ENCODE results near the gene PKIG.

PKIG gene

DNA sequence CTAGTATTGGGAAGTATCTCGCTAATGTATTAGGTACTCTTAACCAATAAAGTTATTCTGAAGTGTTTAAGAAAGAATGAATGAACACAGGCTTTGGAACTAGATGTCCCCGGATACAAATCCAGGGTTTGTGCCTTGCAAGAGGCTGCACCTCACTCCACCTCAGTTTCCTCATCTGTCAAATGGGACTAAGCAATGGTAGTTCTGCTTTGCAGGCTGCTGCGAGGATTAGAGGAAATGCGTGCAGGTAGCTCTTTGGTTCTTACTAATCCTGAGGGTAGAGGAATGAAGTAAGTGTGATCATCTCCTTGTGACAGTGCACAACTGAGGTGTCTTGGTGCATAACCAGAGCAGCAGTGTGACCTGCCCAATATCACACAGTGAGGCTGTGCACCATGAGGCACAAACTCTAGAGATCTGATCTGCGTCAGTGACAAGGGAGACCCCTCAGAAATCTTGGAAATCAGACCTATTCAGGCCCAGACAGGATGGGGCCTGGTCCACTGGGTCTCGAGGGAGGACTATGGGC is 42.4 kb downstream of the PKIG start:
- POLR2A ChIA-PET = no interaction called here
- Histone ChIP-seq H3K4me1 (ENCODE audit: control extremely low read depth in 1 of 4, control insufficient read depth in 4 of 4, insufficient read depth in 4 of 4, low read length in 3 of 4) (no peaks in the 10 kb centered on the region), H3K27ac (ENCODE audit: insufficient read depth in 1 of 2, low read depth in 1 of 2, low read length in 2 of 2, poor library complexity in 1 of 2, severe bottlenecking in 2 of 2) (no peak overlapping the region), H3K27me3 (replicated peaks in 2 of 5; ENCODE audit: control insufficient read depth in 4 of 5, insufficient read depth in 5 of 5, low read length in 4 of 5) (no peaks in the 10 kb centered on the region), H3K9me3 (ENCODE audit: control extremely low read depth in 1 of 5, control insufficient read depth in 4 of 5, insufficient read depth in 2 of 5, low read depth in 1 of 5, low read length in 4 of 5) (peaks cover 0 to 16% (median 7%) of the 10 kb centered on the region in 5 experiments), H3K36me3 (ENCODE audit: control insufficient read depth in 4 of 4, insufficient read depth in 4 of 4, low read length in 3 of 4) (peaks cover 20 to 96% (median 77%) of the 10 kb centered on the region in 4 experiments), H3K4me3 (ENCODE audit: control insufficient read depth in 1 of 7, extremely low read depth in 1 of 7, insufficient read depth in 4 of 7, low read depth in 2 of 7, low read length in 6 of 7) (no peak overlapping the region)
- CTCF ChIA-PET = interaction anchor here (0.9 to 1.0 kb wide), 3 partner anchors 19 to 26 kb away, joined by 3 to 4 read pairs (median 3); no protein-coding TSS in a partner anchor
- 90% methylated on average over 6 of the region's 6 CpGs for WGBS (ENCODE audit: insufficient coverage)
- DNase-seq = no peak

GRCh38 chr20:44625361-44625760 is 43.0 kb downstream of the PKIG start:
- Histone ChIP-seq H3K4me3 (ENCODE audit: control insufficient read depth in 1 of 7, extremely low read depth in 1 of 7, insufficient read depth in 4 of 7, low read depth in 2 of 7, low read length in 6 of 7) (no peak overlapping the region), H3K27me3 (replicated peaks in 2 of 5; ENCODE audit: control insufficient read depth in 4 of 5, insufficient read depth in 5 of 5, low read length in 4 of 5) (no peaks in the 10 kb centered on the region), H3K36me3 (ENCODE audit: control insufficient read depth in 4 of 4, insufficient read depth in 4 of 4, low read length in 3 of 4) (peaks cover 20 to 91% (median 71%) of the 10 kb centered on the region in 4 experiments), H3K9me3 (ENCODE audit: control extremely low read depth in 1 of 5, control insufficient read depth in 4 of 5, insufficient read depth in 2 of 5, low read depth in 1 of 5, low read length in 4 of 5) (peaks cover 0 to 16% (median 7%) of the 10 kb centered on the region in 5 experiments), H3K27ac (ENCODE audit: insufficient read depth in 1 of 2, low read depth in 1 of 2, low read length in 2 of 2, poor library complexity in 1 of 2, severe bottlenecking in 2 of 2) (no peak overlapping the region), H3K4me1 (ENCODE audit: control extremely low read depth in 1 of 4, control insufficient read depth in 4 of 4, insufficient read depth in 4 of 4, low read length in 3 of 4) (no peaks in the 10 kb centered on the region)
- WGBS (ENCODE audit: insufficient coverage) = 100% methylated on average over 2 of the region's 8 CpGs
- DNase-seq = no peak
- ChIA-PET CTCF (interaction anchor here (0.9 to 1.0 kb wide), 2 partner anchors 24 to 26 kb away, joined by 3 to 4 read pairs; no protein-coding TSS in a partner anchor), POLR2A (no interaction called here)

- no peaks in the 10 kb centered on the region for H3K4me1 ChIP-seq (ENCODE audit: control extremely low read depth in 1 of 4, control insufficient read depth in 4 of 4, insufficient read depth in 4 of 4, low read length in 3 of 4)
- no peak overlapping the region for H3K4me3 ChIP-seq (ENCODE audit: control insufficient read depth in 1 of 7, extremely low read depth in 1 of 7, insufficient read depth in 4 of 7, low read depth in 2 of 7, low read length in 6 of 7)
- 96% methylated on average over 3 of the region's 7 CpGs for WGBS (ENCODE audit: insufficient coverage)
- ChIA-PET POLR2A (interaction anchor here (0.6 kb wide), 1 partner anchor 416 kb away, joined by 5 read pairs; no protein-coding TSS in a partner anchor), CTCF (interaction anchor here (0.8 to 1.4 kb wide), 4 partner anchors 8 to 57 kb away, joined by 3 to 5 read pairs (median 4); no protein-coding TSS in a partner anchor)
- H3K9me3 ChIP-seq (ENCODE audit: control extremely low read depth in 1 of 5, control insufficient read depth in 4 of 5, insufficient read depth in 2 of 5, low read depth in 1 of 5, low read length in 4 of 5) = peaks cover 0 to 16% (median 7%) of the 10 kb centered on the region in 5 experiments
- no peak for DNase-seq
- H3K36me3 ChIP-seq (ENCODE audit: control insufficient read depth in 4 of 4, insufficient read depth in 4 of 4, low read length in 3 of 4) = peaks cover 20 to 86% (median 64%) of the 10 kb centered on the region in 4 experiments
- H3K27ac ChIP-seq (ENCODE audit: insufficient read depth in 1 of 2, low read depth in 1 of 2, low read length in 2 of 2, poor library complexity in 1 of 2, severe bottlenecking in 2 of 2) = no peak overlapping the region
- no peaks in the 10 kb centered on the region for H3K27me3 ChIP-seq (replicated peaks in 2 of 5; ENCODE audit: control insufficient read depth in 4 of 5, insufficient read depth in 5 of 5, low read length in 4 of 5)
Measured at GRCh38 chr20:44626278-44626677, 43.9 kb downstream of the PKIG start.

GRCh38 chr20:44627364-44628010 is 45.1 kb downstream of the PKIG start:
- POLR2A ChIA-PET = no interaction called here
- peaks cover 0 to 16% (median 7%) of the 10 kb centered on the region in 5 experiments for H3K9me3 ChIP-seq (ENCODE audit: control extremely low read depth in 1 of 5, control insufficient read depth in 4 of 5, insufficient read depth in 2 of 5, low read depth in 1 of 5, low read length in 4 of 5)
- CTCF ChIA-PET = interaction anchor here (1.0 to 1.5 kb wide), 5 partner anchors 10 to 56 kb away, joined by 3 to 5 read pairs (median 3); no protein-coding TSS in a partner anchor

GRCh38 chr20:44629017-44629385 is 46.6 kb downstream of the PKIG start:
- CTCF ChIA-PET = interaction anchor here (0.6 to 1.5 kb wide), 5 partner anchors 9 to 55 kb away, joined by 3 to 5 read pairs (median 4); no protein-coding TSS in a partner anchor
- Histone ChIP-seq H3K27me3 (replicated peaks in 2 of 5; ENCODE audit: control insufficient read depth in 4 of 5, insufficient read depth in 5 of 5, low read length in 4 of 5) (no peaks in the 10 kb centered on the region), H3K9me3 (ENCODE audit: control extremely low read depth in 1 of 5, control insufficient read depth in 4 of 5, insufficient read depth in 2 of 5, low read depth in 1 of 5, low read length in 4 of 5) (peaks cover 0 to 5% (median 0%) of the 10 kb centered on the region in 5 experiments), H3K27ac (ENCODE audit: insufficient read depth in 1 of 2, low read depth in 1 of 2, low read length in 2 of 2, poor library complexity in 1 of 2, severe bottlenecking in 2 of 2) (no peak overlapping the region), H3K36me3 (ENCODE audit: control insufficient read depth in 4 of 4, insufficient read depth in 4 of 4, low read length in 3 of 4) (peaks cover 12 to 83% (median 56%) of the 10 kb centered on the region in 4 experiments), H3K4me1 (ENCODE audit: control extremely low read depth in 1 of 4, control insufficient read depth in 4 of 4, insufficient read depth in 4 of 4, low read length in 3 of 4) (no peaks in the 10 kb centered on the region), H3K4me3 (ENCODE audit: control insufficient read depth in 1 of 7, extremely low read depth in 1 of 7, insufficient read depth in 4 of 7, low read depth in 2 of 7, low read length in 6 of 7) (no peak overlapping the region)
- POLR2A ChIA-PET = no interaction called here
- 99% methylated on average over 7 of the region's 9 CpGs for WGBS (ENCODE audit: insufficient coverage)
- DNase-seq = no peak

More at GRCh38 chr20:44627364-44628010, 45.1 kb downstream of the PKIG start:
- Histone ChIP-seq H3K27me3 (replicated peaks in 2 of 5; ENCODE audit: control insufficient read depth in 4 of 5, insufficient read depth in 5 of 5, low read length in 4 of 5) (no peaks in the 10 kb centered on the region), H3K4me1 (ENCODE audit: control extremely low read depth in 1 of 4, control insufficient read depth in 4 of 4, insufficient read depth in 4 of 4, low read length in 3 of 4) (no peaks in the 10 kb centered on the region), H3K4me3 (ENCODE audit: control insufficient read depth in 1 of 7, extremely low read depth in 1 of 7, insufficient read depth in 4 of 7, low read depth in 2 of 7, low read length in 6 of 7) (no peak overlapping the region), H3K36me3 (ENCODE audit: control insufficient read depth in 4 of 4, insufficient read depth in 4 of 4, low read length in 3 of 4) (peaks cover 20 to 83% (median 59%) of the 10 kb centered on the region in 4 experiments), H3K27ac (ENCODE audit: insufficient read depth in 1 of 2, low read depth in 1 of 2, low read length in 2 of 2, poor library complexity in 1 of 2, severe bottlenecking in 2 of 2) (no peak overlapping the region)
- no peak for DNase-seq
- 92% methylated on average over 13 of the region's 13 CpGs for WGBS (ENCODE audit: insufficient coverage)

GRCh38 chr20:44629542-44629941 is 47.2 kb downstream of the PKIG start:
- ChIA-PET POLR2A (no interaction called here), CTCF (interaction anchor here (1.1 to 1.5 kb wide), 2 partner anchors 11 to 16 kb away, joined by 4 to 5 read pairs; no protein-coding TSS in a partner anchor)
- Histone ChIP-seq H3K27ac (ENCODE audit: insufficient read depth in 1 of 2, low read depth in 1 of 2, low read length in 2 of 2, poor library complexity in 1 of 2, severe bottlenecking in 2 of 2) (no peak overlapping the region), H3K36me3 (ENCODE audit: control insufficient read depth in 4 of 4, insufficient read depth in 4 of 4, low read length in 3 of 4) (peaks cover 12 to 83% (median 56%) of the 10 kb centered on the region in 4 experiments), H3K4me3 (ENCODE audit: control insufficient read depth in 1 of 7, extremely low read depth in 1 of 7, insufficient read depth in 4 of 7, low read depth in 2 of 7, low read length in 6 of 7) (no peak overlapping the region), H3K27me3 (replicated peaks in 2 of 5; ENCODE audit: control insufficient read depth in 4 of 5, insufficient read depth in 5 of 5, low read length in 4 of 5) (no peaks in the 10 kb centered on the region), H3K9me3 (ENCODE audit: control extremely low read depth in 1 of 5, control insufficient read depth in 4 of 5, insufficient read depth in 2 of 5, low read depth in 1 of 5, low read length in 4 of 5) (no peaks in the 10 kb centered on the region), H3K4me1 (ENCODE audit: control extremely low read depth in 1 of 4, control insufficient read depth in 4 of 4, insufficient read depth in 4 of 4, low read length in 3 of 4) (no peaks in the 10 kb centered on the region)
- WGBS (ENCODE audit: insufficient coverage) = 100% methylated on average over 9 of the region's 10 CpGs
- no peak for DNase-seq

DNA sequence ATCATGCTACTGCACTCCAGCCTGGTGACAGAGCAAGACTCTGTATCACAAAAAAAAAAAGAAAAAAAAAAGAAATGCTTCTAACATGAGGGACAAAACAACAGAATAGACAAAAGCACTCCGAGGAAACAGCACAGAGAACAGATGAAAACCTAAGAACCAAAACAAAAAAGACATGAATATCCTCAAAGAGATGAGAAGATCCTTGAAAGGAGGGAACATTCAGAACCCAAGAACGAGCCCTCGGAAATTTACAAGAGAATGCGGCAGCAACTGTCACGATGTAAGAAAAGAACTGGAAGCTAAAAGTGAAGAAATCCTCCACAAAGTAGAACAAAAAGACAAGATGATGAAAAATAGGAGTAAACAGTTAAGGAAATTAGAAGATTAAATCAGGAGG is 47.9 kb downstream of the PKIG start:
- no peaks in the 10 kb centered on the region for H3K9me3 ChIP-seq (ENCODE audit: control extremely low read depth in 1 of 5, control insufficient read depth in 4 of 5, insufficient read depth in 2 of 5, low read depth in 1 of 5, low read length in 4 of 5)
- CTCF ChIA-PET = interaction anchor here (0.8 to 1.5 kb wide), 3 partner anchors 13 to 19 kb away, joined by 3 to 6 read pairs (median 5); no protein-coding TSS in a partner anchor
- peaks cover 8 to 83% (median 54%) of the 10 kb centered on the region in 4 experiments for H3K36me3 ChIP-seq (ENCODE audit: control insufficient read depth in 4 of 4, insufficient read depth in 4 of 4, low read length in 3 of 4)
- POLR2A ChIA-PET = no interaction called here
- no peaks in the 10 kb centered on the region for H3K27me3 ChIP-seq (replicated peaks in 2 of 5; ENCODE audit: control insufficient read depth in 4 of 5, insufficient read depth in 5 of 5, low read length in 4 of 5)
- WGBS (ENCODE audit: insufficient coverage) = no CpG with 5 or more reads among the region's 5 CpGs
- H3K4me3 ChIP-seq (ENCODE audit: control insufficient read depth in 1 of 7, extremely low read depth in 1 of 7, insufficient read depth in 4 of 7, low read depth in 2 of 7, low read length in 6 of 7) = no peak overlapping the region
- H3K4me1 ChIP-seq (ENCODE audit: control extremely low read depth in 1 of 4, control insufficient read depth in 4 of 4, insufficient read depth in 4 of 4, low read length in 3 of 4) = no peaks in the 10 kb centered on the region
- DNase-seq = no peak
- no peak overlapping the region for H3K27ac ChIP-seq (ENCODE audit: insufficient read depth in 1 of 2, low read depth in 1 of 2, low read length in 2 of 2, poor library complexity in 1 of 2, severe bottlenecking in 2 of 2)
